Measurements from ENCODE around the gene SEMA5B.

Gene SEMA5B

GRCh38 chr3:122942937-122943827, 84.4 kb downstream of the SEMA5B start:
- peak; percentile 29 for DNase-seq

- no peak for DNase-seq
These were observed 85.3 kb downstream of the SEMA5B start for GRCh38 chr3:122942239-122942638.

- DNase-seq = no peak
These were observed 86.0 kb downstream of the SEMA5B start for GRCh38 chr3:122941228-122942206.

- no peak for DNase-seq
These were observed 86.9 kb downstream of the SEMA5B start for GRCh38 chr3:122940628-122941086.

- DNase-seq = no peak
These were observed 88.7 kb downstream of the SEMA5B start for GRCh38 chr3:122938783-122939425.

- no peak for DNase-seq
These were observed 89.8 kb downstream of the SEMA5B start for GRCh38 chr3:122937745-122938144.

- DNase-seq = no peak
These were observed 90.6 kb downstream of the SEMA5B start for GRCh38 chr3:122936986-122937385.

- DNase-seq = no peak
These were observed 91.2 kb downstream of the SEMA5B start for GRCh38 chr3:122936335-122936734.

- DNase-seq = no peak
These were observed 93.3 kb downstream of the SEMA5B start for GRCh38 chr3:122934251-122934650.

GRCh38 chr3:122932251-122932967, 95.2 kb downstream of the SEMA5B start:
- no peak for DNase-seq

- DNase-seq = no peak
These were observed 95.9 kb downstream of the SEMA5B start for GRCh38 chr3:122931636-122932035.

- DNase-seq = no peak
These were observed 97.2 kb downstream of the SEMA5B start for GRCh38 chr3:122930063-122930997.

- DNase-seq = no peak
These were observed 98.1 kb downstream of the SEMA5B start for GRCh38 chr3:122929188-122930062.

- no peak for DNase-seq
These were observed 99.0 kb downstream of the SEMA5B start for GRCh38 chr3:122928396-122929187.

- no peak for DNase-seq
These were observed 99.8 kb downstream of the SEMA5B start for GRCh38 chr3:122927726-122928125.

- DNase-seq = no peak
These were observed 100.8 kb downstream of the SEMA5B start for GRCh38 chr3:122926811-122927210.

GRCh38 chr3:122926322-122926721, 101.2 kb downstream of the SEMA5B start:
- no peak for DNase-seq

GRCh38 chr3:122925756-122926155, 101.8 kb downstream of the SEMA5B start:
- no peak for DNase-seq

GRCh38 chr3:122924056-122924455, 103.5 kb downstream of the SEMA5B start:
- DNase-seq = no peak
